ENCODE measurements around the gene UNC93B1. TPM values are rescaled to one million over a fixed set of nuclear protein-coding genes. Genes with fewer than 3 reads are reported as not detected.

Gene UNC93B1
- total RNA-seq, 1 donor from 2014 or later = 26.0 TPM

- TF ChIP-seq CTCF (IDR thresholded peaks at IDR 0.05) = no peak
- peaks cover 49% of the 10 kb centered on the region for H3K4me1 Mint-ChIP-seq (ENCODE audit: unreplicated experiment)
- H3K36me3 Mint-ChIP-seq (ENCODE audit: unreplicated experiment) = peaks cover 8% of the 10 kb centered on the region
- H3K4me3 Mint-ChIP-seq (ENCODE audit: unreplicated experiment) = no peak overlapping the region
- H3K9me3 Mint-ChIP-seq (ENCODE audit: unreplicated experiment) = peaks cover 5% of the 10 kb centered on the region
- no peak for DNase-seq (ENCODE audit: extremely low spot score, unreplicated experiment)
- H3K27me3 Mint-ChIP-seq (ENCODE audit: unreplicated experiment) = no peaks in the 10 kb centered on the region
- H3K27ac Mint-ChIP-seq (ENCODE audit: unreplicated experiment) = peak overlapping the region; percentile 79
These were observed 22.7 kb upstream of the UNC93B1 start for GRCh38 chr11:68026391-68027105.

- no peak for DNase-seq (ENCODE audit: extremely low spot score, unreplicated experiment)
- Mint-ChIP-seq H3K36me3 (ENCODE audit: unreplicated experiment) (peaks cover 8% of the 10 kb centered on the region), H3K9me3 (ENCODE audit: unreplicated experiment) (peaks cover 5% of the 10 kb centered on the region), H3K27ac (ENCODE audit: unreplicated experiment) (no peak overlapping the region), H3K27me3 (ENCODE audit: unreplicated experiment) (no peaks in the 10 kb centered on the region), H3K4me1 (ENCODE audit: unreplicated experiment) (peaks cover 52% of the 10 kb centered on the region), H3K4me3 (ENCODE audit: unreplicated experiment) (no peak overlapping the region)
- no peak for TF ChIP-seq CTCF (IDR thresholded peaks at IDR 0.05)
These were observed 21.1 kb upstream of the UNC93B1 start for GRCh38 chr11:68025047-68025446.

- Mint-ChIP-seq H3K36me3 (ENCODE audit: unreplicated experiment) (peaks cover 8% of the 10 kb centered on the region), H3K4me1 (ENCODE audit: unreplicated experiment) (peaks cover 52% of the 10 kb centered on the region), H3K4me3 (ENCODE audit: unreplicated experiment) (no peak overlapping the region), H3K27me3 (ENCODE audit: unreplicated experiment) (no peaks in the 10 kb centered on the region), H3K9me3 (ENCODE audit: unreplicated experiment) (peaks cover 5% of the 10 kb centered on the region), H3K27ac (ENCODE audit: unreplicated experiment) (no peak overlapping the region)
- no peak for DNase-seq (ENCODE audit: extremely low spot score, unreplicated experiment)
- no peak for TF ChIP-seq CTCF (IDR thresholded peaks at IDR 0.05)
These were observed 20.6 kb upstream of the UNC93B1 start for GRCh38 chr11:68024508-68024907.

- H3K4me1 Mint-ChIP-seq (ENCODE audit: unreplicated experiment) = peaks cover 39% of the 10 kb centered on the region
- H3K4me3 Mint-ChIP-seq (ENCODE audit: unreplicated experiment) = no peak overlapping the region
- no peak for TF ChIP-seq CTCF (IDR thresholded peaks at IDR 0.05)
- H3K27me3 Mint-ChIP-seq (ENCODE audit: unreplicated experiment) = no peaks in the 10 kb centered on the region
- H3K27ac Mint-ChIP-seq (ENCODE audit: unreplicated experiment) = no peak overlapping the region
- H3K36me3 Mint-ChIP-seq (ENCODE audit: unreplicated experiment) = peaks cover 8% of the 10 kb centered on the region
- H3K9me3 Mint-ChIP-seq (ENCODE audit: unreplicated experiment) = peaks cover 5% of the 10 kb centered on the region
- DNase-seq (ENCODE audit: extremely low spot score, unreplicated experiment) = no peak
These were observed 18.6 kb upstream of the UNC93B1 start for GRCh38 chr11:68022531-68022930.

- peaks cover 5% of the 10 kb centered on the region for H3K9me3 Mint-ChIP-seq (ENCODE audit: unreplicated experiment)
- TF ChIP-seq CTCF (IDR thresholded peaks at IDR 0.05) = peak; percentile 44
- peaks cover 40% of the 10 kb centered on the region for H3K4me1 Mint-ChIP-seq (ENCODE audit: unreplicated experiment)
- H3K27me3 Mint-ChIP-seq (ENCODE audit: unreplicated experiment) = no peaks in the 10 kb centered on the region
- H3K36me3 Mint-ChIP-seq (ENCODE audit: unreplicated experiment) = peaks cover 8% of the 10 kb centered on the region
- no peak overlapping the region for H3K27ac Mint-ChIP-seq (ENCODE audit: unreplicated experiment)
- no peak for DNase-seq (ENCODE audit: extremely low spot score, unreplicated experiment)
- no peak overlapping the region for H3K4me3 Mint-ChIP-seq (ENCODE audit: unreplicated experiment)
These were observed 17.4 kb upstream of the UNC93B1 start for GRCh38 chr11:68021167-68021787.

All from osteocyte (in vitro differentiated cells).